Fibroblast of skin of scalp (primary cell): ENCODE data around the gene LIMCH1.
"Not testable (repeated sequence)": the region's sequence is repeated elsewhere in the genome, so short reads cannot be mapped to it uniquely, and the experiment has no call there.

ENCODE experiments used
- DNase-seq: peaks from one replicate; pipeline ENCODE4 v3.0.0-alpha.2; 2013

Gene LIMCH1

GRCh38 chr4:41681054-41681453 lies 143.1 kb downstream of the LIMCH1 start:
- DNase-seq, result no peak

GRCh38 chr4:41683326-41683725 lies 145.4 kb downstream of the LIMCH1 start:
- DNase-seq, result no peak

- no peak for DNase-seq
These were observed 148.9 kb downstream of the LIMCH1 start for GRCh38 chr4:41686893-41687292.

- no peak for DNase-seq
These were observed 150.0 kb downstream of the LIMCH1 start for GRCh38 chr4:41687971-41688370.

GRCh38 chr4:41692717-41693345 lies 154.9 kb downstream of the LIMCH1 start:
- peak; percentile 58 for DNase-seq

- peak; percentile 27 for DNase-seq
These were observed 155.7 kb downstream of the LIMCH1 start for GRCh38 chr4:41693629-41694028.

GRCh38 chr4:41696131-41696530 lies 158.2 kb downstream of the LIMCH1 start:
- DNase-seq, result no peak

- DNase-seq, result no peak
These were observed 158.8 kb downstream of the LIMCH1 start for GRCh38 chr4:41696763-41697162.

- no peak for DNase-seq
These were observed 164.0 kb downstream of the LIMCH1 start for GRCh38 chr4:41701983-41702382.

- no peak for DNase-seq
These were observed 164.8 kb downstream of the LIMCH1 start for GRCh38 chr4:41702770-41703169.

GRCh38 chr4:41703785-41704184 lies 165.8 kb downstream of the LIMCH1 start:
- no peak for DNase-seq

GRCh38 chr4:41709844-41710481 lies 172.0 kb downstream of the LIMCH1 start:
- peak; percentile 20 for DNase-seq

- not testable (repeated sequence) for DNase-seq
These were observed 173.7 kb downstream of the LIMCH1 start for GRCh38 chr4:41711654-41712053.

- no peak for DNase-seq
These were observed 174.5 kb downstream of the LIMCH1 start for GRCh38 chr4:41712425-41712824.

GRCh38 chr4:41713768-41714167 lies 175.8 kb downstream of the LIMCH1 start:
- DNase-seq, result no peak

GRCh38 chr4:41714364-41715000 lies 176.5 kb downstream of the LIMCH1 start:
- no peak for DNase-seq

- no peak for DNase-seq
These were observed 177.2 kb downstream of the LIMCH1 start for GRCh38 chr4:41715155-41715554.

- DNase-seq, result peak; percentile 48
These were observed 180.9 kb downstream of the LIMCH1 start for GRCh38 chr4:41718907-41719306.

GRCh38 chr4:41719417-41719816 lies 181.5 kb downstream of the LIMCH1 start:
- peak; percentile 3 for DNase-seq

GRCh38 chr4:41722181-41722580 lies 184.2 kb downstream of the LIMCH1 start:
- no peak for DNase-seq

- no peak for DNase-seq
These were observed 185.3 kb downstream of the LIMCH1 start for GRCh38 chr4:41723286-41723685.

GRCh38 chr4:41725254-41725653 lies 187.3 kb downstream of the LIMCH1 start:
- DNase-seq, result no peak

GRCh38 chr4:41727861-41728572 lies 190.1 kb downstream of the LIMCH1 start:
- DNase-seq, result no peak

GRCh38 chr4:41728573-41728913 lies 190.6 kb downstream of the LIMCH1 start:
- DNase-seq, result no peak
